IPS-18c (cell line): ENCODE measurements around the gene ACP2.
"Not testable (repeated sequence)": the region's sequence is repeated elsewhere in the genome, so short reads cannot be mapped to it uniquely, and the experiment has no call there.

ENCODE experiments used
- H3K4me3 ChIP-seq: 2 replicates; pipeline ENCODE4 v1.7.0; 2013; ENCODE audit warnings: low read depth, mild to moderate bottlenecking, low read length, moderate library complexity; ENCODE audit not compliant: insufficient read depth
- H3K9me3 ChIP-seq: one replicate; pipeline ENCODE4 v1.6.1; 2013; ENCODE audit warnings: mild to moderate bottlenecking, low read length, moderate library complexity; ENCODE audit not compliant: control insufficient read depth, insufficient read depth

Gene ACP2

GRCh38 chr11:47225552-47226400 is 22.8 kb downstream of the ACP2 start:
- Histone ChIP-seq H3K4me3 (no peak overlapping the region), H3K9me3 (no peaks in the 10 kb centered on the region)

GRCh38 chr11:47222696-47223095 is 25.9 kb downstream of the ACP2 start:
- no peak overlapping the region for H3K4me3 ChIP-seq
- H3K9me3 ChIP-seq, result no peaks in the 10 kb centered on the region

- H3K9me3 ChIP-seq, result no peaks in the 10 kb centered on the region
- H3K4me3 ChIP-seq, result no peak overlapping the region
Observed at GRCh38 chr11:47220401-47220821, 28.2 kb downstream of the ACP2 start.

GRCh38 chr11:47216121-47216798 is 32.4 kb downstream of the ACP2 start:
- Histone ChIP-seq H3K9me3 (peaks cover 3% of the 10 kb centered on the region), H3K4me3 (peak overlapping the region; percentile 93)

GRCh38 chr11:47215366-47215910 is 33.2 kb downstream of the ACP2 start:
- peak overlapping the region; percentile 93 for H3K4me3 ChIP-seq
- peaks cover 3% of the 10 kb centered on the region for H3K9me3 ChIP-seq

- Histone ChIP-seq H3K4me3 (peak overlapping the region; percentile 67; the same call in 1 of the 2 replicates), H3K9me3 (peaks cover 3% of the 10 kb centered on the region)
Observed at GRCh38 chr11:47213950-47214565, 34.6 kb downstream of the ACP2 start.

- Histone ChIP-seq H3K9me3 (peaks cover 3% of the 10 kb centered on the region), H3K4me3 (no peak overlapping the region)
Observed at GRCh38 chr11:47212938-47213337, 35.7 kb downstream of the ACP2 start.

GRCh38 chr11:47208628-47209027 is 40.0 kb downstream of the ACP2 start:
- Histone ChIP-seq H3K4me3 (no peak overlapping the region), H3K9me3 (peaks cover 3% of the 10 kb centered on the region)

GRCh38 chr11:47208008-47208552 is 40.5 kb downstream of the ACP2 start:
- H3K4me3 ChIP-seq, H3K9me3 ChIP-seq: not testable (repeated sequence)

- Histone ChIP-seq H3K4me3 (no peak overlapping the region), H3K9me3 (peaks cover 3% of the 10 kb centered on the region)
Observed at GRCh38 chr11:47207459-47207858, 41.2 kb downstream of the ACP2 start.

GRCh38 chr11:47206577-47206976 is 42.0 kb downstream of the ACP2 start:
- H3K4me3 ChIP-seq, H3K9me3 ChIP-seq: not testable (repeated sequence)

GRCh38 chr11:47204637-47204989 is 44.0 kb downstream of the ACP2 start:
- Histone ChIP-seq H3K4me3 (no peak overlapping the region), H3K9me3 (no peaks in the 10 kb centered on the region)

- Histone ChIP-seq H3K9me3 (no peaks in the 10 kb centered on the region), H3K4me3 (no peak overlapping the region)
Observed at GRCh38 chr11:47202576-47202975, 46.0 kb downstream of the ACP2 start.

- H3K4me3 ChIP-seq, result no peak overlapping the region
- H3K9me3 ChIP-seq, result no peaks in the 10 kb centered on the region
Observed at GRCh38 chr11:47201015-47201414, 47.6 kb downstream of the ACP2 start.

- not testable (repeated sequence) for H3K4me3 ChIP-seq, H3K9me3 ChIP-seq
Observed at GRCh38 chr11:47198161-47198560, 50.5 kb downstream of the ACP2 start.

- Histone ChIP-seq H3K9me3 (no peaks in the 10 kb centered on the region), H3K4me3 (no peak overlapping the region)
Observed at GRCh38 chr11:47192111-47192510, 56.5 kb downstream of the ACP2 start.

GRCh38 chr11:47191137-47191536 is 57.5 kb downstream of the ACP2 start:
- H3K9me3 ChIP-seq, H3K4me3 ChIP-seq: not testable (repeated sequence)
